ENCODE data around the gene DPYSL4. TPM values are rescaled to one million over a fixed set of nuclear protein-coding genes. Genes with fewer than 3 reads are reported as not detected.

Gene DPYSL4
- total RNA-seq, 1 donor from 2014 or later, result 24.0 TPM

DNA sequence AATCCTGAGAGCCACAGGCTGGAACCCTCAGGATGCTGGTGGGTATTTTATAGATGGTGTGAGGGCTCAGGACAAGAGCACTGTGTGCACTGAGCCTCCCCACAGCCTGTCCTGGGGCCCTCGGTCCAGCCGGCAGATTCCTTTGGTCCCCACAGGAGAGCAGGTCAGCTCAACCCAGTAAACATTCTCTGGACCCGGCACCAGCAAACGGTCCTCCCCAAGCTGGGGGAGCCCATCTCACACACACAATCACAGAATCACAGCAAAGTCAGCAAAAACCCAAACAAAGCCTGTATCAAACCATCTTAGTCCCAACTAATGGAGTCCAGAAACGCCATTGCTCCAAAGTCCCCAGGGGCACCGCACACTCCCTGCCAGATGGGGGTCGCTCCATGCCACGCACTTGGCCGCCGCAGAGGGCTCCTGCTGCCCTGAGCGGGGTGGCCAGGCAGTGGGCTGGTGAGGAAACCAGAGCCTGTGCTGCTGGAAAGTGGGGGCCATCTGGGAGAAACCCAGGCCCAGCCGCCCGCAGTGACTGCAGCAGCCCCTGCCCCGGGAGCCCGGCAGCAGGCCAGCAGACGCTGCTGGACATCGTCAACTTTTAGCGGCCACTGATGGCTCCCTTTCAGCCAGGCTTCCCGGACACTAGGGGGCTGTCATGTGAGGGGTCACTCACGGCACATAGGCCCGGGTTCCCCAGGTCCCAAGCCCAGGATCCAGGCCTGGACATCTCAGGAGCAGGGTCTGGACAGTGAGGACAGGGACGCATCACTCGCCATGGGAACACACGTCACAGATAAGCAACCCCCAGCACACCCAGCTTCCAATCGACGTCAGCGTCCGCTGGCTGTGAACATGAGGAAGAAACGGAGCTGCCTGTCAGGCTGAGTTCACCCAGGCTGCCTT, 52.6 kb downstream of the DPYSL4 start:
- intact Hi-C loops (cut with micrococcal nuclease), result no loop called here

DNA sequence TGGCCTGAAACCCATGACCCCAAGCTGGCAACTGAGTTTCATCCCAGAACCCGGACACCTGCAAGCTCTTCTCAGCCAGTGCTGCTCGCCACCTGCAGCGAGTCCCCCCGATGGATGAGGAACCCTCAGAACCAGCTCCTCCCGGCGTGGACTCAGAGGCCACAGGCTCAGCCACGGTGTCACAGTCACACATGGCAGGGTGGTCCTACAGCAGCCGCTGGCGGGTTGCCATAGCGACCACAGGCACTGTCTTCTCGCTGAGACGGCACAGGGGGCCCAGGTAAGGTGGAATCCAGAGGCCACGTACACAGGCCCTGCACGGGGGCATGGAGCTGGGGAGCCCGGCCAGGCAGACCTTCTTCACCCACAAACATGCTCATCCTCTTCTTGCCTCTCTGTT, 53.4 kb downstream of the DPYSL4 start:
- intact Hi-C loops (cut with micrococcal nuclease), result no loop called here

DNA sequence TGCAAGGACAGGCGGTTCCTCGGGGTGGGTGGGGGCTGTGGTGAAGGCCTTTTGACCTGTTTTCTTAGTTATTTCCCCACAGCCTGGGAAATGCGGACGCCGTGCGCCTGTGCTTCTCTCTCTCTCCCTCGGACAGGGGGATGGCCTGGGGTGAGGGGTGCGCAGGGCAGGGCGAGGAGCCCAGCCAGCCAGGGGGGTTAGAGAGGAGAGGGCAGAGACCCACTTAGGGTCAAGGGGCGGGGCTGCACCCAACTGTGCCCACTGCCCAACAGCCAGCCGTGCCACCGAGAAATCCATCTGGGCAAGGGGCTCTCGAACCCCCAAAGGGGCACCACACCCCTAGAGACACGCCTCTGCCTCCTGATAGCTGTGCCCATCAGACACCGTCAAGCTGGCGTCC, 53.8 kb downstream of the DPYSL4 start:
- intact Hi-C loops (cut with micrococcal nuclease), result no loop called here

DNA sequence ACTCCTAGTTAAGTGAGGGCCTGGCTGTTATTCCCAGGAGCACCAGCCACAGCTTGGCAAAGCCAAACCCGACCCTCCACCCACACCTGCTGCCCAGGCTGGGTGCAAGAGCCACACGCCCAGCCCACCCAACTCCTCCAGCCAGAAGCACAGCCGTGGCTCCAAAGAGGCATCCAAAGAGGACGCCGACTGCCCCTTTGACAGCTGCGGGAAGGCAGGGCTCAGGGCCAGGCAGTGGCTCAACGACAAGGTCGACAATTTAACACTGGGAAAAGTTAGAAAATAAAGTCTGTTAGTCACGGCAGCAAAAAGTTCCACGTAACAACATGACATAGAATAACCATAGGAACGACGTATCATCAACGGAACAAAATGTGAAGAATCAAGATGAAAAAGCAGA, 54.3 kb downstream of the DPYSL4 start:
- intact Hi-C loops (cut with micrococcal nuclease), result no loop called here

DNA sequence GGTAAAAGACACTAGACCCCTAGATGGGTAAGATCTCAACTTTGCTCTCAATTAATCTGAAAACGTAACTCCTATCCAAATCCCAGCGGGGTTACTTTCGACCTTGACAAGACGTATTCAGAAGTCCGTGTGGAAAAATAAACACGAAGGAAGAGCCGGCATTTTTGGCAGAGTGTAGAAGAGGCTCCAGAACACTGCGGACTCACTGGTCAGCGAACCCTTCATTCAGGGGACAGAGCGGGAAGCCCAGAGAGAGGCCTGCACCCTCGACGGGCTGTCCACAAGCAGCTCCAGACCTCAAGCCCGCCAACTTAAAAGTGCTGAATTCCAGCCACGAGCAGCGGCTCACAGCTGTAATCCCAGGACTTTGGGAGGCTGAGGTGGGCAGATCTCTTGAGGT, 54.7 kb downstream of the DPYSL4 start:
- intact Hi-C loops (cut with micrococcal nuclease), result no loop called here

DNA sequence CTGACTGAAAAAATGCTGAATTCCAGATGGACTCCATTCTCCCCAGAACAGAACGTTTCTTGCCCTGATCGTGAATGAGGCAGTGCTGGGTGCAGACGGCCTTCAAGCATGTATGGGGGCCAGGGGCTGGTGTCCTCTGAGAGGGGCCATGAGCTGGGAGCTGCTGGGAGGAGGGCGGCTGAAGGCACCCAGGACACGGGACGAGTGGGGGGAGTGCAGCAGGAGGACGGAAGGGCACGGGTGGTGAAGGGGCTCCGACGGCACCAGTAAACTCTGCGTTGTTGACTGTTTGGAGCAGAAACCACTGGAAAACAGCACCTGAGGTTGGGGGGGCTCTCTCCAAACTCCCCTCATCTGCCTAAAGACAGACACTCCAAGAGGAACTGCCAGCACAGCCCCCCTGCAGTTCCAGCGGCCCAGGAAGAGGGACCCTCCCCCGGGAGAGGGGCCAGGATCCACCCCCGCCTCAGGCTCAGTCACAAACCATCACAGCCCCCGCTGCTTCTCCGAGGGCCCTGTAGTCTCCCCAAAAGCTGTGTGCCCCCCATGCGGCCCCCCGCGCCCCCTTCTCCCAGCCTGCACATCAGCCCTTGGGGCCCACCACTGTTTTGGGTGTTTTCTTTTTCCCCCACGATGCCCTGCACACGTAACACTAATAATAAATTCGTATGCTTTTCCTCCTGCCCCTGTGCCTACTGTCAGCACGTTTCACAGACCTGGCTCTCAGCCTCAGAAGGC, 55.5 kb downstream of the DPYSL4 start:
- intact Hi-C loops (cut with micrococcal nuclease), result no loop called here

DNA sequence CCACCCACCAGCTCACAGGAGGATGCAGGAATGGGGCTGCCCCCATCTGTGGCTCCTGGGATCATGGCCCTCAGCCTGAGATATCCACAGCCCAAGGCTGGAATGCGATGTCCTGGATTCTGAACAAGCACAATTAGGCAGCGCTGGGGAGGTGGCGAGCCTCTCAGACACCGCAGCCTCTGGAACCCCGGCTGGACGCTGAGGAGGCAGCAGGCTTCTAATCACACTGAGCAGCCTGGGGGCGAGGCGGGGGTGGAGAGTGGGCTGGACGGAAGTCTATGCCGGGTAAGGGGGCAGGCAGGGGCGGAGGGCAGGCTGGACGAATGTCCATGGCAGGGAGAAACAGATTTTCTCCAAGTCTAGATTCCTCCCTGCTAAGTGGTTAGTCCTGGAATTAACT, 56.4 kb downstream of the DPYSL4 start:
- intact Hi-C loops (cut with micrococcal nuclease), result no loop called here

DNA sequence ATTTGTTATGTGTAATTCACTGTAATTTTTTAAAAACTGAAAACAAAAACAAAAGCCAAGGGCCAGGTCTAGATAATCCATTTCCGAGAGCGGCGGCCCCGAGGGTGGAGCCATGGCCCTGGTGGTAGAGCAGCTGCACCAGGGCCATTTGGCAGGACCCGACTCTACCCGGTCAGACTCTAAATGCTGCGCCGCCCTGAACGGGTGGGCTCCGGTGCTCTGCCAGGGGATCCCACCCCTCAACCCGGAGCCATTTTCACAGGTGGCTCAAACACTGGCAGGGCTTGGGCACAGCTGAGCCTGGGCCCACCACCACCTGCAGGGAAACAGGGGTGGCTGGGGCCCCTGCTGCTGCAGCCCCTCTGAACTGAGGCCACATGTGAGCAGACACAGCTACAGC, 56.9 kb downstream of the DPYSL4 start:
- intact Hi-C loops (cut with micrococcal nuclease), result no loop called here

DNA sequence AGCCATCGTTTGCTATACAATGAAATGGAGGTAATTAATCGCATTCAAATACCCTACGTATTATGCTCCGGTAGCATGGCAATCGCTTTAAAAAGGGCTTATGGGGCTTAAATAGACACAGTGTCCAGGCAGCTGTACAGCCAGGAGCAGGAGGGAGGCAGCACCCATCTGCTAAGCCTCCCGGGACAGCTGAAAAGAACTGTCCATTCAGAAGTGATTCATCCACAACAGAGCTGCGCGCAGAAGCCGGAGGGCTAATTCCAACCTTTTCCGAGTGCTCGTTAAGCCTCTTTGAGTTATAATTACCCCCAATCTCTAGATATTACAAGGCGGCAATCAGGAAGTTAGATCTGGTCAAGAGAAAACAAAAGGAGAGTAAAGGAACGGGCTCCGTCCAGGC, 58.3 kb downstream of the DPYSL4 start:
- intact Hi-C loops (cut with micrococcal nuclease), result no loop called here

DNA sequence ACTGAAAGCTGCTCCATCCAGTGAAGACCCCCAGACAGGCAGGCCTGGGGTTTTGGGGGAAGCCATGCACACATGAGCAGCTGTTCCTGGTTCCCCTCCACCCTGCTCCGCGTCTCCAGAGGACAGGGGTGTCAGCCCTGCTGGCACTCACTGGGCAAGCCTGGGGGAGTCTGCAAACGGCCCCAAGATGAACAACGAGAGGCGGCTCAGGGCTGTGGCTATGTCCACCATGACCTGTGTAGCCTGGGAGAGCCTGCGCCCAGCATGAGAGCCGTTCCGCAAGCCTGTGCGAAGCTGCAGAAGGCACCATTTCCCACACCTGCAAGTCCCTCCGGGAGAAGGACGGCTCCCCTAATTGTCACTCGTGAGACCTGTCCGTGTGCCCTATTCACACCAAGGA, 59.5 kb downstream of the DPYSL4 start:
- intact Hi-C loops (cut with micrococcal nuclease), result no loop called here

DNA sequence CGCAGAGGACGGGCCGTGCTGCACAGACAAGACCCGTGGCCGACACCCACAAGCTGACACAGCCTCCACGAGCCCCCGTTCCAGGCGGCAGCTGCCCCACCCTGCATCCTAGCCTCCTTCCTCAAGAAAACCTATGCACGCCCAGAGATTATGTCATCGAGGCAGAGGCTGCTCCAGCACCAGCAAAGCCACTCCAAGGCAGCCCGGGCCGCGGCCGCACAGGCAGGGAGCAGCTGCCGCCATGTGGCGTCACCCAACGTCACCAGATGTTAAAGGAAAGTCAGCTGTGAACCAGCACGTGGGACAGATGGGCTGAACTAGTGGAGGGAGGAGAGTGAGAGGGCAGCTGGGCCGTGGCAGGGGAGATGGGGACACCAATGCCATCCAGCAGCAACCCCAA, 61.2 kb downstream of the DPYSL4 start:
- intact Hi-C loops (cut with micrococcal nuclease), result no loop called here

DNA sequence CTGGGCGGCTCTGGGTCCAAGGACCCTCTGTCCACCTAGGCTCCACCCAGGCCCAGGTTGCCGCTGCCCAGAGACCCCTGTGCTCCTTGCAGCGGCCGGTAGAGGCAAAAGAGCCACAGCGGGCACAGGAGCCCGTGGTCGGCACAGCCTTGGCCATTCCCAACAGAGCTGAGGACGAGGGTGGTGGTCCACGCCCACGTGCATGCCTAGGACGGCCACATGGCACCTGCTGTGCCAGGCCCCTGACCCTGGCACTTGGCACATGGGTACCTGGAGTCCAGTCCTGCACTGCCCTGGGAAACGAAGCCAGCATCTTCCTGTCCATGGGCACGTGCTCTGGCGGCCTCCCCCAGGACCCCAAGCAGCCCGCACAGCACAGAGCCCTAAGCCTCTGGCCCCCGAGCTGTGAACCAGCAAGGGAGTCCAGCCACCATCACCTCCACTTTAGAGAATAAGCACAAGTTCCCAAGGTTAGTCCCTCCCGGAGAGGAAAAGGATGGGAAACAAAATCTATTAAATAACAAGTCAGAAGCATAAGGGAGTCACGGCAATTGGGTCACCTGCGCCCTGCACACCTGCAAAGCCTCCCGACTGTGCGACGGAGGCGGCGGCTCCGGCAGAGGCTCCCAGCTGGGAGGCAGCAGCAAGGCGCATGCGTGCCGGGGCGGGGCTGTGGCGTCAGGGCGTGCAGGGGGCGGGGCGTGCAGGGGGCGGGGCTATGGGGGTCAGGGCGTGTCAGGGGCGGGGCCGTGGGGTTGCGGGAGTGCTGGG, 61.9 kb downstream of the DPYSL4 start:
- intact Hi-C loops (cut with micrococcal nuclease), result no loop called here

DNA sequence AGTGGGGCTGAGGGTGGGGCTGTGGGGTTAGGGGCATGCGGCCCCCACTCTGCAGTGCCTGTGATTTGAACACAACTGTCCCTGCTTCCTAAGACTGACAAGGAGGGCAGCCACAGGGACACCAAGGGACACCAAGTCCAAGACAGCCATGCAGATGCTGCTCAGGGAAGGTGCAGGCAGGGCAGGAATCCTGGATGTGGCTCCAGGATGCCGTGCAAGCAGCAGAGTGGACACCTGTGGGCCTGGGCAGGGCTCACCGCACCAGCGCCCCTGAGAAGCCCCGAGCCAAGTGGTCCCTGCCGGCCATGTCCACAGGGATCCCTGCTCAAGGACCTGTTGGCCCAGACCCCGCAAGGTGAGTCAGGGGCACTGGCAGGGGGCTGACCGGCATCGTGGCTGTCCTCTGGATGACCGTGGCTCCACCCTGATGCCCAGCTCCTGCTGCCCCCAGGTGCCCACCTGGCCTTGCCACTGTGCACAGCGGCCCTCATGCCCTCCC, 62.5 kb downstream of the DPYSL4 start:
- intact Hi-C loops (cut with micrococcal nuclease), result no loop called here

DNA sequence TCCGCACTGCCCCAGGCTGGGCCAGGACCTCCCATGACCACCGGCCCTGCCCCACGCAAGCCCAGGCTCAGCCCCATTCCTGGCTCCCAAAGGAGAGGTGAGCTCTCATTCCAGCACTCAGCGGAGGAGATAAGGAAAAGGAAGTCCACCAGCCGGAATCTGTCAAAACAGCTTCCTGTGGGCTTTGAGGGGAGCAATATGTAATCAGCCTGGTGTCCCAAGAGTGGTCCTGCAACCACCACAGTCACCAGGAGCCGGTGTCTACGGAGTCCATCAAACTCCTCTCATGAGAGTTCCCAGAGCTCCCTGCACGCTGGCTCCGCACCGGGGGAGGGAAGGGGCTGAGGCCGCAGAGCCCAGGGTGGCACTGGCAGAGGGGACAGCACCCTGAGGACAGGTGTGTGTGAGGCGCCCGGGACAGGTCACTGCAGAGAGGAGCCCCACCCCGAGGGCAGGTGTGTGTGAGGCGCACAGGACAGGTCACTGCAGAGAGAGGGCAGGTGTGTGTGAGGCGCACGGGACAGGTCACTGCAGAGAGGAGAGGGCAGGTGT, 63.2 kb downstream of the DPYSL4 start:
- intact Hi-C loops (cut with micrococcal nuclease), result no loop called here

DNA sequence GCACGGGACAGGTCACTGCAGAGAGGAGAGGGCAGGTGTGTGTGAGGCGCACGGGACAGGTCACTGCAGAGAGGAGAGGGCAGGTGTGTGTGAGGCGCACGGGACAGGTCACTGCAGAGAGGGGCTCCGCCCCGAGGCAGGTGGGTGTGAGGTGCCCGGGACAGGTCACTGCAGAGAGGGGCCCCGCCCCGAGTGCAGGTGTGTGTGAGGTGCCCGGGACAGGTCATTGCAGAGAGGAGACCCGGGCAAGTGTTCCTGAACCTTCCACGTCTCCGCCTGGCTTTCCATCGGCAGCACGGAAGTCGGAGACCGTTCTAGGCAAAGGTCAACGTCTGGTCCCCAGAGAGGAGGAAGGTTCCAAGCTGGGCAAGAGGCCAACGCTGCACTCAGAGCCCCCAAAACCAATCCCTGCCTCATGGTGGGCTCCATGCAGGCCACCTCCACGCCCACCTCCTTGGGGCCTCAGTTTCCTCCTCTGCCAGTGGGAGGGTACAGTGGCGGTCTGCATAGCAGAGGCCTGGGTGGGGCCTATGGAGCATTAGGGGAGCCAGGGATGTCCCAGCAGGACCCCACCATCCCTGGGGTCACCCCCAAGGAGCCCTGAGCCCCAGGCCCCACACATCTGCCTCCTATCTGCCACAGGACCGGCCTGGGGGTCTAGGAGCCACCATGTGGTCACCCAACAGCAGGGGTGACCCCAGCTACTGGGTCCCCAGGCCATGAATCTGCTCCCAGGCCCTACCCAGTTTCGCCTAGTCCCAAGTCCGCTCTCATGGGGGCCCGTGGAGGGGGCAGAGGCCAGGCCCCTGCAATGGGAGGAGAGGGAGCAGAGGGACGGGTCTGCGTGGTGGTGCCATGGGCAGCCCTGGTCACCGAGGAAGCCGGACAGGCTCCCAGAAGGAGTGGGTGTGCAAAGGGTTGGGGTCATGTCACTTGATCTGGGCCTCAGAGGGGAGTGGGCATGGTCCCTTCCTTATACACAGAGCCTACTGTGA, 64.0 kb downstream of the DPYSL4 start:
- intact Hi-C loops (cut with micrococcal nuclease), result no loop called here

DNA sequence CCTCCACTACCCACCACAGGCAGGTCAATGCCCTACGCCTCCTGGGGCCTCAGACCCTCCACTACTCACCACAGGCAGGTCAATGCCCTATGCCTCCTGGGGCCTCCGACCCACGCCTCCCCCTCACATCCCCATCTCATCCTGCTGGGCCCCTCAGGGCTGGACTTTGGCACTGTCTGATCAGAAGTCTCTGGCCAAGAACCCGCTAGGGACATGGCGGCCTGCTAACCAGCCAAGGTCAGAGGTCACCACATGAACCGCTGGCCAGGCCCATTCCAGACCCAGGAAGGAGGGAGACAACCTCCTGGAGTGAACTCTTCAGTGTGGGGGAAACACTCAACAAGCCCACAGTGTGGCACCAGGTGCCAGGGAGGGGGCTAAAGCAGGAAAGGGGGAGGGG, 65.2 kb downstream of the DPYSL4 start:
- intact Hi-C loops (cut with micrococcal nuclease), result no loop called here

DNA sequence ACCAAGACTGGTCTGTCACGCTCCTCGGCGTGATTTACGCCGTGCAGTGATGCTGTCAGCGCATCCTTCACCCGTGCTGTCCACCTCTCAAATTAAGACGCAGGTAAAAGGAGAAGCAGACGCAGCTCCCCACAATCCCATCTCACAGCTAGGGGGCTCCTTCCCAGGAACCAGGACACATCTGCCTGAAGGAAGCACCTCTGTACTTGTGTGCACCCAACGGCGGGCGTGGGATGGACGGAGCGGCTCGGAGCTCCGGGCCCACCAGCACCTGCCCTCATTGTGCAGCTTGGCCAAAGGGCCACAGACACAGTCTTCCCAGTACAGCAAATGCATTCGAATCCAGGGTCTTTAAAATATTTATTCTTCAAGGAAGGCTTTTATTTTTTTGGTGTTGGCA, 65.7 kb downstream of the DPYSL4 start:
- intact Hi-C loops (cut with micrococcal nuclease), result no loop called here

DNA sequence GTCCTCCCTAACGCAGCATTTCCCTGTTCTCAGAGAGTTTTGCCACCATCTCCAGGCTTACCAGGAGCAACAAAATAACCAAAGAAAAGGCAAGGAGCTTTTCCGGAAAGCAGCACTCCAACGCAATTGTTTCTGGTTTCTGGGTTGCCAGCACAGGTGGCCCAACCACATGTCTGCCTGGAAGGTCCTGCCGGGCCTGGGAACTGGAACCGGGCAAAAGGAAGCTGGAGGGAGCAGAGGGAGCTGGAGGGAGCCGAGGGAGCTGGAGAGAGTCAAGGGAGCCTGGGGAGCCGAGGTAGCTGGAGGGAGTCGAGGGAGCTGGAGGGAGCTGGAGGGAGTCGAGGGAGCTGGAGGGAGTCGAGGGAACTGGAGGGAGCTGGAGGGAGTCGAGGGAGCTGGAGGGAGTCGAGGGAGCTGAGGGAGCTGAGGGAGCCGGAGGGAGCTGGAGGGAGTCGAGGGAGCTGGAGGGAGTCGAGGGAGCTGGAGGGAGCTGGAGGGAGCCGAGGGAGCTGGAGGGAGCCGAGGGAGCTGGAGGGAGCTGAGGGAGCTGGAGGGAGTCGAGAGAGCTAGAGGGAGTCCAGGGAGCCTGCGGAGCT, 66.4 kb downstream of the DPYSL4 start:
- intact Hi-C loops (cut with micrococcal nuclease), result no loop called here

DNA sequence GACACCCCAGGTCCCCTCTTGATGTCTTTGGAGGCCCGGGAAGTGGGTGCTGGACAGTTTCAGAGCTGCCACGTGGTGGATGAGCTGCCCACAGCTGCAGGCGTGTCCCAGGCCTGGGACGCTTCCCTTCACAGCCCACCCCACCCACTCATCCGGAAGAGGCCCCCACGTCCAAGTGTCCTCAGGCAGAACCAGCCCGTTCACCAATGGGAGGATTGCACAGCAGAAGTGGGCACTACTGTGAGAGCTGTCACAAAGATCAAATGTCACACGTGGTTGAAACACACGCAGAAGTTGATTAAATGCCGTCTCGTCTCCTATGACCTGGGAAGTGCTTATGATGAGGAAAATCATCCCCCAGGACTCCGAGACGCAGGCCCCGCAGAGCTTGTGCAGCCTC, 68.1 kb downstream of the DPYSL4 start:
- intact Hi-C loops (cut with micrococcal nuclease), result no loop called here
